Adrenal gland (tissue), 12 donors: ENCODE results near the gene PRAME. TPM values are rescaled to one million over a fixed set of nuclear protein-coding genes. Genes with fewer than 3 reads are reported as not detected.

Experiments used
- DNase-seq, 7 donors: peaks; one replicate each; pipeline ENCODE4 v3.0.0-alpha.2; 2019 to 2020
- H3K27ac ChIP-seq, 5 donors: fragments of 200-600 bp; sonication (generic) in 4 of 5; 1 replicate in 3 of 5; 2 replicates in 2 of 5; pipeline versions ENCODE4 v1.5.1 to v1.8.0; 2016 to 2020; ENCODE audit warnings: mild to moderate bottlenecking in 1 of 5
- H3K27me3 ChIP-seq: fragments of 200-600 bp; 2 replicates; pipeline ENCODE4 v1.8.0; 2021
- H3K36me3 ChIP-seq, 2 donors: fragments of 200-600 bp; replicated peaks in 1 of 2; 1 replicate in 1 of 2; 2 replicates in 1 of 2; pipeline versions ENCODE4 v1.5.1 to v1.8.0; 2018 to 2022
- H3K4me1 ChIP-seq, 2 donors: fragments of 200-600 bp; replicated peaks in 1 of 2; 1 replicate in 1 of 2; 2 replicates in 1 of 2; pipeline versions ENCODE4 v1.5.1 to v1.8.0; 2018 to 2021
- H3K4me3 ChIP-seq, 4 donors: fragments of 200-600 bp; sonication (generic) in 3 of 4; one replicate each; pipeline ENCODE4 v1.5.1; 2016 to 2018
- H3K9me3 ChIP-seq, 3 donors: fragments of 200-600 bp; sonication (generic) in 1 of 3; replicated peaks in 1 of 3; 1 replicate in 2 of 3; 2 replicates in 1 of 3; pipeline versions ENCODE4 v1.5.1 to v1.8.0; 2016 to 2021
- POLR2A ChIP-seq, 2 donors: fragments of 450-650 bp; IDR thresholded peaks; one replicate each; pipeline ENCODE4 v1.6.1; 2017; ENCODE audit warnings: antibody characterized with exemption in 2 of 2, mild to moderate bottlenecking in 2 of 2, moderate library complexity in 1 of 2
- WGBS, 4 donors: extraction: QIAGEN DNeasy Blood & Tissue Kit in 2 of 4; methylation state at CpG; one replicate each; pipeline versions ENCODE4 v1.1.5 to v1.1.7; 2013 to 2017; 5-methylcytosine and 5-hydroxymethylcytosine counted together
- intact Hi-C, 2 donors: fragments of 100-400 bp; cut with DNase I; formaldehyde crosslinking; loops; one replicate each; pipeline versions ENCODE4 v1.14.1 to v1.15.0; 2022 to 2023
- polyA plus RNA-seq, 3 donors: library from polyadenylated mRNA; stranded (reverse); fragments of 200-250 nt in 2 of 3; fragments of 350-450 nt in 1 of 3; fragmentation: Illumina TruSeq in 1 of 3; extraction: RNeasy Lipid Tissue Mini Kit (QIAGEN cat#74804) in 1 of 3; gene quantifications; one replicate each; pipeline ENCODE4 v1.2.3, GENCODE V29; 2013 to 2014
- total RNA-seq, 9 donors: library from RNA; depleted of rRNA in 4 of 9; stranded (reverse); fragments of >200 nt in 4 of 9; fragments of 120-200 nt in 1 of 9; fragmentation: NEBNext Ultra II Directional in 1 of 9; extraction: Animal tissue kit (Norgen Biotek cat#: 25700) in 1 of 9; gene quantifications; one replicate each; pipeline versions ENCODE4 v1.1.0 to v1.2.4, GENCODE V29; 2013 to 2023
- TF ChIP-seq, protein P1 (sequence below), 6 experiments: fragments of 450-650 bp in 4 of 6; fragments of 200-600 bp in 2 of 6; sonication (generic) in 1 of 6; IDR thresholded peaks; 1 replicate in 5 of 6; 2 replicates in 1 of 6; pipeline versions ENCODE4 v1.5.1 to v1.8.0; 2016 to 2021; ENCODE audit warnings: antibody characterized with exemption in 6 of 6, mild to moderate bottlenecking in 2 of 6, moderate library complexity in 1 of 6
- donor health status: healthy with polysubstance abuse.
- donor health status: Bipolar disorder and iron deficiency.
- donor health status: DM: yes; HTN: yes; CAD: no.
- donor health status: DM: no; HTN: no; CAD: no.
- donor health status: DM: no; HTN: no; CAD: no.
- donor health status: DM: yes; HTN: yes; CAD: no.

The PRAME gene
- total and polyA plus RNA-seq, 12 donors, result 0.78 to 11.6 (median 3.5) TPM

DNA sequence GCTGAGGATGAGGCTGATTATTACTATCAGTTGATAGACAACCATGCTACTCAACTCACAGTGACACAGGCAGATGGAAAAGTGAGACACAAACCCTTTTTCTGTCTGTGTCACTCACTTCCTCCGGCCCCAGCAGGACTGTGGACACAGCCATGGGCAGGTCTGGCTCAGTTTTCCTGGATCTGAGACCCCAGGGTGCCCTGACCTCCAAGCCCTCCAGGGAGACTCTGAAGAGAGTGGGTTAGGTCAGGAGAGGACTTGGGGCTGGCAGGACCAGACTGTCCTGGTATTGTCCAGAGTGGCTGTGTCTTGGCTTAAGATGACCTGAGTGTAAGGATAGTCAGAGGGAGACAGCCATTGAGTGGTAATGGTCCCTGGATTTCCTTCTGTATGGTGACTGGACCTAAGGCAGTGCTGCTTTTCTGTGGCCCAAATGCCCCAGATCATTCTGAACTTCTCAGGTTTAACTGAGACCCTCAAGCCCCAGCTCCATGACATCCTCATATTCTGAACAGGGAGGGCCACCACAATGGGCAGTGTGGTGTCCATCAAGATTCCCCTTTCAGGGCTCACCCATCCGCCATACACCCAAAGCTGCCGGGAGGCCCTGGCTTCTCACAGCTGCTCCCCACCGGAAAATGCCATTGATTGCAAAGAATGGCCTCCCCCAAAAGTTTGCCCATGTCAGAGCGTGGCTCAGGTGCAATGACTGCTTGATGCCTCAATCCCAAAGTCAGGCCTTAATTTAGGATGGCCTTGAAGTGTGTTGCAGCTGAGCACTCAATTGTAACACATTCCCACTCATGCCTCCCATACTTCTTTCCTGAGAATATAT, 36.2 kb upstream of the PRAME start:
- Histone ChIP-seq H3K9me3 (no peaks in the 10 kb centered on the region), H3K4me3 (no peak overlapping the region), H3K27me3 (no peaks in the 10 kb centered on the region), H3K27ac (no peak overlapping the region), H3K4me1 (no peaks in the 10 kb centered on the region), H3K36me3 (no peaks in the 10 kb centered on the region)
- DNase-seq, result no peak
- intact Hi-C loops, result no loop called here
- TF ChIP-seq, protein P1, sequence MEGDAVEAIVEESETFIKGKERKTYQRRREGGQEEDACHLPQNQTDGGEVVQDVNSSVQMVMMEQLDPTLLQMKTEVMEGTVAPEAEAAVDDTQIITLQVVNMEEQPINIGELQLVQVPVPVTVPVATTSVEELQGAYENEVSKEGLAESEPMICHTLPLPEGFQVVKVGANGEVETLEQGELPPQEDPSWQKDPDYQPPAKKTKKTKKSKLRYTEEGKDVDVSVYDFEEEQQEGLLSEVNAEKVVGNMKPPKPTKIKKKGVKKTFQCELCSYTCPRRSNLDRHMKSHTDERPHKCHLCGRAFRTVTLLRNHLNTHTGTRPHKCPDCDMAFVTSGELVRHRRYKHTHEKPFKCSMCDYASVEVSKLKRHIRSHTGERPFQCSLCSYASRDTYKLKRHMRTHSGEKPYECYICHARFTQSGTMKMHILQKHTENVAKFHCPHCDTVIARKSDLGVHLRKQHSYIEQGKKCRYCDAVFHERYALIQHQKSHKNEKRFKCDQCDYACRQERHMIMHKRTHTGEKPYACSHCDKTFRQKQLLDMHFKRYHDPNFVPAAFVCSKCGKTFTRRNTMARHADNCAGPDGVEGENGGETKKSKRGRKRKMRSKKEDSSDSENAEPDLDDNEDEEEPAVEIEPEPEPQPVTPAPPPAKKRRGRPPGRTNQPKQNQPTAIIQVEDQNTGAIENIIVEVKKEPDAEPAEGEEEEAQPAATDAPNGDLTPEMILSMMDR (IDR thresholded peaks at IDR 0.05), result no peak
- TF ChIP-seq POLR2A (IDR thresholded peaks at IDR 0.05), result no peak
- 54 to 97% (median 76%) methylated on average over 3 to 5 of the region's 5 CpGs for WGBS, 4 donors

DNA sequence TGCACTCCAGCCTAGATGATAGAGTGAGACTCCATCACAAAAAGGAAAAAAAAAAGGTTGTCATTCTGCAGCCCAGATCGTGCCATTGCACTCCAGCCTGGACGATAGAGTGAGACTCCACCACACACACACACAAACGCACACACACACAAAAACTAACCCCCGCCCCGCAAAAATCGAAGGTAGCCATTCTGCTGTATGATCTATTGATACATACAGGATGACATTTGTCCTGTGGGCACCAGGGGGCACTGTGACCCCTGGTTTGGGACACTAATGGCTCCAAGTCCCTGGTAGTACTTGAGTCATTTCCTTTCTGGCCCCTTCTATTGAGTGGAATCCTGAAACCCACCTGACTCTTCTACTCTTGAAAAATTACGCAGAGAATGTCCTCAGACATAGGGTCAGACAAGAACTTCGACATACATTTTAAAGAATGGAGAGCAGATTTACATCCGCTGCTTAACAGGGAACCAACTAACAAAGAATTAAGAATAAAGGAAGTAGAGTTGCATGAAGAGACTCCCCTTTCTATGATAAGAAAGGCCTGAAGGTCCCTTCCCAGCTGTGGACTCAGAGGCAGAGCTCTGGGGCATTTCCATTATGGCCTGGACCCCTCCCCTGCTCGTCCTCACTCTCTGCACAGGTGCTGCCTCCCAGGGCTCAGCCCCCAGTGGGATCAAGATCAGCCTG, 35.0 kb upstream of the PRAME start:
- intact Hi-C loops, result loop anchor here in 1 of 2 donors (5.0 kb wide), 1 partner anchor 93 kb away; no protein-coding TSS in a partner anchor

DNA sequence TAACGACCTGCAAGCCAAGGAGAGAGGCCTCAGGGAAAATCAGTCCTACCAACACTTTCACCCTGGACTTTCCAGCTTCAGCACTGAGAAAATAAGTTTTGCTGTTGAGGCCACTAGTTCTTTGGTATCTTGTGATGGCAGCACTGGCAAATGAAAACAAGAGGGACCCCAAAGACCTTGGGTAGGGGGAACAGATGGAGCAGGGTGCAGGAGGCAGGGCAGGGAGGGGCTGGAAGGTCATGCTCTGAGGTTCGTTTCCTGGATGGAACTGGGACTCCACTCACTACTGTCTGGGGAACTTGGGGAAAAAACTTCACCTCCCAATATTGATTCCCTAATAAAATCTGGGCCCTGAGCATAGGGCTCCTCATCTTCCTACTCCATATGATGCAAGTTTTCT, 34.2 kb upstream of the PRAME start:
- no peaks in the 10 kb centered on the region for H3K36me3 ChIP-seq
- 57 to 80% (median 65%) methylated on average over 2 of the region's 2 CpGs for WGBS, 4 donors
- no peak for TF ChIP-seq POLR2A (IDR thresholded peaks at IDR 0.05)
- TF ChIP-seq, protein P1 (IDR thresholded peaks at IDR 0.05), result no peak
- DNase-seq, result no peak
- no peaks in the 10 kb centered on the region for H3K4me1 ChIP-seq
- no peak overlapping the region for H3K4me3 ChIP-seq
- H3K27ac ChIP-seq, result no peak overlapping the region
- H3K9me3 ChIP-seq, result no peaks in the 10 kb centered on the region
- no peaks in the 10 kb centered on the region for H3K27me3 ChIP-seq
- intact Hi-C loops, result loop anchor here in 1 of 2 donors (5.0 kb wide), 1 partner anchor 94 kb away; no protein-coding TSS in a partner anchor

More for the DNA sequence above, 35.0 kb upstream of the PRAME start:
- no peak for TF ChIP-seq POLR2A (IDR thresholded peaks at IDR 0.05)
- TF ChIP-seq, protein P1 (IDR thresholded peaks at IDR 0.05), result peak; percentile 57 to 69 (median 63)
- no peaks in the 10 kb centered on the region for H3K9me3 ChIP-seq
- 35 to 48% (median 40%) methylated on average over 10 of the region's 10 CpGs for WGBS, 4 donors
- DNase-seq, result peak; percentile 46 to 78 (median 60)
- H3K4me1 ChIP-seq, result no peaks in the 10 kb centered on the region
- H3K27me3 ChIP-seq, result no peaks in the 10 kb centered on the region
- no peak overlapping the region for H3K4me3 ChIP-seq
- H3K36me3 ChIP-seq, result no peaks in the 10 kb centered on the region
- H3K27ac ChIP-seq, result no peak overlapping the region
